Neuronal stem cell (in vitro differentiated cells): ENCODE measurements around the gene KRT78.

Experiments
- DNase-seq: peaks from one replicate; pipeline ENCODE4 v3.0.0-alpha.2; 2013; ENCODE audit warnings: low spot score
- H2AFZ ChIP-seq: one replicate; pipeline ENCODE4 v1.6.1; 2013; ENCODE audit warnings: mild to moderate bottlenecking, low read length, inconsistent platforms
- H2AK5ac ChIP-seq: 2 replicates; pipeline ENCODE4 v1.6.1; 2013; ENCODE audit warnings: low read depth, mild to moderate bottlenecking, inconsistent platforms, low read length, moderate library complexity, mixed read lengths
- H2BK120ac ChIP-seq: 2 replicates; pipeline ENCODE4 v1.6.1; 2013; ENCODE audit warnings: low read depth, mild to moderate bottlenecking, inconsistent platforms, low read length, moderate library complexity, mixed read lengths
- H2BK12ac ChIP-seq: one replicate; pipeline ENCODE4 v1.6.1; 2013; ENCODE audit warnings: low read length, inconsistent platforms
- H2BK15ac ChIP-seq: 2 replicates; pipeline ENCODE4 v1.6.1; 2013; ENCODE audit warnings: mild to moderate bottlenecking, low read length, inconsistent platforms, mixed read lengths
- H2BK5ac ChIP-seq: one replicate; pipeline ENCODE4 v1.6.1; 2013; ENCODE audit warnings: inconsistent platforms, mild to moderate bottlenecking, low read length, moderate library complexity
- H3K14ac ChIP-seq: one replicate; pipeline ENCODE4 v1.6.1; 2013; ENCODE audit warnings: low read length, inconsistent platforms
- H3K18ac ChIP-seq: 2 replicates; pipeline ENCODE4 v1.6.1; 2013; ENCODE audit warnings: low read length, inconsistent platforms
- H3K23ac ChIP-seq: 2 replicates; pipeline ENCODE4 v1.6.1; 2013; ENCODE audit warnings: low read depth, mild to moderate bottlenecking, mixed read lengths, low read length, inconsistent platforms; ENCODE audit not compliant: poor library complexity
- H3K27ac ChIP-seq: replicated peaks from 3 replicates; pipeline ENCODE4 v1.5.1; 2013; ENCODE audit warnings: low read length, inconsistent platforms
- H3K27me3 ChIP-seq, 3 experiments: 2 replicates each; pipeline ENCODE4 v1.6.1; 2013; ENCODE audit warnings: low read length in 3 of 3, mild to moderate bottlenecking in 2 of 3, inconsistent platforms in 1 of 3, low read depth in 1 of 3, mixed read lengths in 1 of 3, moderate library complexity in 1 of 3; ENCODE audit not compliant: control insufficient read depth in 3 of 3, insufficient read depth in 3 of 3
- H3K36me3 ChIP-seq, 2 donors: replicated peaks in 1 of 2; 2 replicates each; pipeline ENCODE4 v1.6.1; 2013; ENCODE audit warnings: low read length in 2 of 2; ENCODE audit not compliant: control insufficient read depth in 2 of 2, insufficient read depth in 2 of 2
- H3K4ac ChIP-seq: 2 replicates; pipeline ENCODE4 v1.6.1; 2013; ENCODE audit warnings: inconsistent platforms, mild to moderate bottlenecking, low read length, moderate library complexity
- H3K4me1 ChIP-seq, 2 donors: 1 replicate in 1 of 2; 2 replicates in 1 of 2; pipeline ENCODE4 v1.6.1; 2013; ENCODE audit warnings: low read length in 2 of 2, low read depth in 1 of 2; ENCODE audit not compliant: control insufficient read depth in 2 of 2, insufficient read depth in 1 of 2
- H3K4me2 ChIP-seq: one replicate; pipeline ENCODE4 v1.6.1; 2013; ENCODE audit warnings: mild to moderate bottlenecking, low read length, inconsistent platforms; ENCODE audit not compliant: insufficient read depth, poor library complexity, severe bottlenecking
- H3K4me3 ChIP-seq, 2 donors: 2 replicates each; pipeline ENCODE4 v1.5.1; 2013; ENCODE audit warnings: low read length in 2 of 2, mild to moderate bottlenecking in 2 of 2, inconsistent platforms in 1 of 2, moderate library complexity in 1 of 2
- H3K79me1 ChIP-seq: one replicate; pipeline ENCODE4 v1.6.1; 2013; ENCODE audit warnings: low read depth, mild to moderate bottlenecking, inconsistent platforms, low read length, moderate library complexity
- H3K9ac ChIP-seq: one replicate; pipeline ENCODE4 v1.6.1; 2013; ENCODE audit warnings: mild to moderate bottlenecking, low read depth, low read length, inconsistent platforms; ENCODE audit not compliant: poor library complexity
- H3K9me3 ChIP-seq, 2 donors: replicated peaks in 1 of 2; 2 replicates each; pipeline versions ENCODE3 to v1.6.1; 2013; ENCODE audit warnings: low read length in 2 of 2, mild to moderate bottlenecking in 2 of 2, inconsistent platforms in 1 of 2, low read depth in 1 of 2, mixed read lengths in 1 of 2, moderate library complexity in 1 of 2; ENCODE audit not compliant: control insufficient read depth in 2 of 2, insufficient read depth in 1 of 2
- H4K8ac ChIP-seq: one replicate; pipeline ENCODE4 v1.6.1; 2013; ENCODE audit warnings: low read depth, mild to moderate bottlenecking, inconsistent platforms, low read length, moderate library complexity
- H4K91ac ChIP-seq: one replicate; pipeline ENCODE4 v1.6.1; 2013; ENCODE audit warnings: low read length, low read depth, mild to moderate bottlenecking, inconsistent platforms; ENCODE audit not compliant: poor library complexity
- whole genome bisulfite sequencing, 2 donors: extraction: QIAGEN DNeasy Blood & Tissue Kit; methylation state at CpG; one replicate each; pipeline ENCODE4 v1.1.7; 2013; ENCODE audit warnings: missing lambda C conversion rate in 2 of 2, mixed read lengths in 1 of 2; ENCODE audit not compliant: insufficient read length in 2 of 2, insufficient replicate concordance in 1 of 2; ENCODE audit errors: extremely low coverage in 2 of 2; 5-methylcytosine and 5-hydroxymethylcytosine counted together

Gene KRT78

GRCh38 chr12:52809166-52809565, 39.6 kb downstream of the KRT78 start:
- Histone ChIP-seq H3K14ac (no peak overlapping the region), H3K79me1 (no peaks in the 10 kb centered on the region), H3K27me3 (no peaks in the 10 kb centered on the region), H4K91ac (no peak overlapping the region), H2BK120ac (no peak overlapping the region), H3K9me3 (no peaks in the 10 kb centered on the region), H2BK12ac (no peak overlapping the region), H3K18ac (no peak overlapping the region), H4K8ac (no peak overlapping the region), H2AFZ (no peak overlapping the region), H3K4me3 (no peak overlapping the region), H3K4ac (no peak overlapping the region), H2BK15ac (no peak overlapping the region), H3K23ac (peak overlapping the region; percentile 68), H3K4me1 (peaks cover 0 to 11% of the 10 kb centered on the region in 2 donors), H3K27ac (no peak overlapping the region), H3K4me2 (no peak overlapping the region), H2BK5ac (no peak overlapping the region), H3K9ac (no peak overlapping the region), H3K36me3 (no peaks in the 10 kb centered on the region), H2AK5ac (no peak overlapping the region)
- no CpG with 5 or more reads among the region's 7 CpGs for WGBS, 2 donors
- no peak for DNase-seq

- Histone ChIP-seq H3K23ac (no peak overlapping the region), H2BK15ac (no peak overlapping the region), H3K4me2 (no peak overlapping the region), H4K91ac (no peak overlapping the region), H3K27me3 (no peaks in the 10 kb centered on the region), H3K4ac (no peak overlapping the region), H2BK12ac (no peak overlapping the region), H3K4me3 (no peak overlapping the region), H2AK5ac (no peak overlapping the region), H3K18ac (no peak overlapping the region), H2AFZ (no peak overlapping the region), H2BK5ac (no peak overlapping the region), H3K27ac (no peak overlapping the region), H2BK120ac (no peak overlapping the region), H3K36me3 (no peaks in the 10 kb centered on the region), H3K4me1 (peaks cover 0 to 11% of the 10 kb centered on the region in 2 donors), H3K79me1 (no peaks in the 10 kb centered on the region), H3K14ac (no peak overlapping the region), H3K9ac (no peak overlapping the region), H3K9me3 (no peaks in the 10 kb centered on the region), H4K8ac (no peak overlapping the region)
- DNase-seq: no peak
- WGBS, 2 donors: no CpG with 5 or more reads among the region's 8 CpGs
Observed at GRCh38 chr12:52808573-52809160, 40.1 kb downstream of the KRT78 start.

GRCh38 chr12:52807544-52808470, 41.0 kb downstream of the KRT78 start:
- Histone ChIP-seq H3K9me3 (no peaks in the 10 kb centered on the region), H3K14ac (no peak overlapping the region), H2AK5ac (peak overlapping the region; percentile 31), H3K4me1 (peaks cover 0 to 11% of the 10 kb centered on the region in 2 donors), H3K4me3 (peak overlapping the region in 1 of 2 donors; percentile 23), H4K8ac (no peak overlapping the region), H3K18ac (peak overlapping the region; percentile 68), H3K4ac (peak overlapping the region; percentile 37), H2BK15ac (no peak overlapping the region), H4K91ac (no peak overlapping the region), H2BK120ac (no peak overlapping the region), H2BK12ac (no peak overlapping the region), H3K27me3 (no peaks in the 10 kb centered on the region), H3K79me1 (no peaks in the 10 kb centered on the region), H3K36me3 (no peaks in the 10 kb centered on the region), H3K23ac (peak overlapping the region; percentile 26), H3K4me2 (no peak overlapping the region), H3K9ac (peak overlapping the region; percentile 1), H2AFZ (no peak overlapping the region), H3K27ac (no peak overlapping the region), H2BK5ac (no peak overlapping the region)
- WGBS, 2 donors: no CpG with 5 or more reads among the region's 16 CpGs
- no peak for DNase-seq

GRCh38 chr12:52806821-52807543, 41.8 kb downstream of the KRT78 start:
- H2BK12ac ChIP-seq: no peak overlapping the region
- no peak overlapping the region for H4K8ac ChIP-seq
- H2BK15ac ChIP-seq: no peak overlapping the region
- no peaks in the 10 kb centered on the region for H3K79me1 ChIP-seq
- no peak overlapping the region for H2BK120ac ChIP-seq
- H3K4me3 ChIP-seq: no peak overlapping the region
- H3K18ac ChIP-seq: no peak overlapping the region
- no peak overlapping the region for H3K14ac ChIP-seq
- no peak overlapping the region for H2AK5ac ChIP-seq
- H3K4ac ChIP-seq: peak overlapping the region; percentile 37
- WGBS, 2 donors: no CpG with 5 or more reads among the region's 11 CpGs
- DNase-seq: no peak
- no peak overlapping the region for H3K27ac ChIP-seq
- no peaks in the 10 kb centered on the region for H3K9me3 ChIP-seq
- no peak overlapping the region for H2AFZ ChIP-seq
- no peak overlapping the region for H2BK5ac ChIP-seq
- H3K36me3 ChIP-seq: no peaks in the 10 kb centered on the region
- H3K27me3 ChIP-seq: no peaks in the 10 kb centered on the region
- no peak overlapping the region for H4K91ac ChIP-seq
- H3K4me2 ChIP-seq: no peak overlapping the region
- peak overlapping the region; percentile 26 for H3K23ac ChIP-seq
- peaks cover 0 to 12% of the 10 kb centered on the region in 2 donors for H3K4me1 ChIP-seq
- peak overlapping the region; percentile 1 for H3K9ac ChIP-seq
